Measurements from ENCODE around the gene IL33.

The IL33 gene

DNA sequence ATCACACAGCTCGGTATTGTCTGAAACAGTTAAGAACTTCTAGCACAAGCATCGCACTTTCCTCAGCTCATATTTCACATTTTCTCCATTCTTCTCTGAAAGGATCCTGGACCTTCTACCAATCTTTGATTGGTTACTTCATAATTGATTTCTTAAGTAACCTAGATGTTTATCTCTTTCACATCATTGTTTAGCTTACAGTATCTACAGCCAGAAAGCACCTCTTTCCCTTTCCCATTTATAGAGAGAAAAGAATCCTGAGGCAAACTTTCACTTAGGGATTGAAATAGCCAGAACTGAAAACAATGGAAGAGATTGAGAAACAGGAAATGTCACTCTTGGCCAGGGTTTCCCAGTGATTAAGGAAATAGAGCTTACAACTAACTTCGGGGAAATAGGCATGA is 2.5 kb downstream of the IL33 start:
- DNase-seq: no peak

GRCh38 chr9:6219040-6219439 is 3.4 kb downstream of the IL33 start:
- no peak for DNase-seq

DNA sequence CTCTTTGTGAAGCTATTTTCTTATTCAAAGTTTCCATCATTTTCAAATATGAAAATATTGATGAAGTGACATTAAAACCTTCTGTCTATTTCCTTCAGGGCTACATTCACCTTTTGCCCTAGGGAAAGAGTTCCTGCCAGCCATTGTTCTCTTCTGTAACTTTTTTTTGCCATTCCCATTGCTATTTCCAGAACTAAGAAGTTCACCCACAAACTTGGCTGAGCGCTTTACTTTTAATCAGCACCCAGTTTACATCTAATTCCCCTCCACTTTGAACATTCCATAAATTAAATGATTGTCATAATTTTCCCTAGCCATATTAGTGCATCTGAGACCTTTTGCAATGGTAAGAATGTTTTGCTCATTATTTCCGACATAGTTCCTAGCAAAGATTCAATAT is 4.4 kb downstream of the IL33 start:
- DNase-seq: no peak

GRCh38 chr9:6224393-6225154 is 9.0 kb downstream of the IL33 start:
- no peak for DNase-seq

- no peak for DNase-seq
Observed at GRCh38 chr9:6226696-6227095, 11.1 kb downstream of the IL33 start.

DNA sequence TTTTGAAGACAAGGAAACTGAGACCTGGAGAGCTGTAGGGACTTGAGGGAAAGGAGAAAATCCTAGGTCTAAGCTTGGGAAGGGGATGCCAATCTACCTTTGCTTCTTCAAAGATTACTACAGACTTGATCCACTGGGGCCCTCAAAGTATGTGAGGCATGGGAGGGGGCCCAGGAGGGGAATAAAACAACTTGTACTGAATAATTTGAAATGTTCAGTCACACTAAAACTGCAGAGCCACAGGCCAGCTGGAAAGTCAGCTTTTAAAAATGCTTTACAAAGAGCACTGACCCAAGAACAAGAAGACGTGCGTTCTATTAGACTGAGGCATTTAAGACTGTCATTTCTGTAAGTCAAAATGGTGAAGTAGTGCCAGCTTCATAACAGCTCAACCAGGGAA is 13.6 kb downstream of the IL33 start:
- DNase-seq: no peak

- DNase-seq: no peak
Observed at GRCh38 chr9:6229619-6230018, 14.0 kb downstream of the IL33 start.

GRCh38 chr9:6230037-6230780 is 14.6 kb downstream of the IL33 start:
- no peak for DNase-seq

DNA sequence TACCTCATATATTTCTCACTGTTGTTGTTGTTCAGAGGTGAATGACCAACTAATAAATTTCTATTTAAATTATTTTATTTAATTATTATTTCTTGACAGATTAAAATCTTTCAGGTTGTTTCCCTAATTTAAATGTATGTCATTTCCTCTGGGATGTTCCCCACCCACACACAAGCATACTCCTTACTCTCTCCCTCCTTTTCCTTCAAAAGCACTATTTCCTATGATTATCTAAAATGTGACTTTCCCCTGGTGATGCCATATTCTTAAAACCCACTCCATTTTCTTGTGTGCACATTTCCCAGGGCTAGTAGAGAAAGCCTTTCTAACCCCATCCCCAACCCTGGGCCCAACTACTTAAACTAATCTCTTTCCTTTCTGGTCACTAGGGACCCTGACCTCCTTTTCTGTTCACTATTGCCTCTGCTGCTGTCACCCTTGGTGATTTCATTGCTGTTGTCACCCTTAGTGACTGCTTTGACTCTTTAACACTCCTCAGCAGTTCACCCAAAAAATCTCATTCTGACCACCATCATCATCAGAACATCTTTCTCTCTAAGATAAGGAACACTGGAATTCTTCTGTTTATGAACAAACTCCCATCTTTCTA is 16.8 kb downstream of the IL33 start:
- DNase-seq: no peak

DNA sequence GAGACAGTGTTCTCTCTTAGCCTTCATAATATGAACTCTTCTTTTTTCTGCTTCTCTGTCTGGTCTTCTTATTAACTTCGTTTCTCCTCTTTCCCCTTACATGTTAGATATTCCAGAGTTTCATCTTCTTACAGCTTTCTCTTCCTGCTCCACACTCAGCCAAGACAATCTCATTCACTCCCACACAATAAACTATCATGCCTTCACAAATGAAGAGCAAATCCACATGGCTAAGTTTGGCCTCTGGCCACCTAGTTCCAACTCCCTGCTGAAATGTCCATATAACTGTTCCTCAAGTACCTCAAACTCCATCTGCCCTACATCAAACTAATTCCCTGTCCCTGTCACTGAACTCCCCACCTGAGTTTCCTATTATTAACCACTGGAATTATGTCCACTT is 18.4 kb downstream of the IL33 start:
- no peak for DNase-seq

GRCh38 chr9:6237267-6237666 is 21.7 kb downstream of the IL33 start:
- no peak for DNase-seq

GRCh38 chr9:6239048-6239461 is 23.4 kb downstream of the IL33 start:
- DNase-seq: no peak

GRCh38 chr9:6239694-6240093 is 24.1 kb downstream of the IL33 start:
- DNase-seq: no peak

GRCh38 chr9:6243746-6244145 is 28.1 kb downstream of the IL33 start:
- DNase-seq: no peak

DNA sequence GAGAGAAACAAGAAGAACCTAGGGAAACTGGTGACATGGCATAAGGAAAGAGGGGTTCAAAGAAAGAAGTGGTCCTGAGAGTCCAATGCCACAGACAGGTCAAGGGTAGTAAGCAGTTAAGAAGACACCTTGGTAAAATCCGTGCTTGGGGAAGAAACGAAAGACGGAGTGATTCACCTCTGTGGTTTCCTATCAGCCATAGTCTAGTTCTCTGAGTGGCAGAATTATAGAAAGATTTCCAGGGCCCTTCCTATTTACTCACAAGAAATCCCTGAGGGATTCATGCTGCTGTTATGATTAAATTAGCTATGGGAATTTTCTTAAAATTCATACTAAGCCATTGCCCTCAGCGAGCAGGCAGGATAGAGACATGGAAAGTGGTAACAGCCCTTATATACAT is 31.7 kb downstream of the IL33 start:
- DNase-seq: no peak

GRCh38 chr9:6268826-6269397 is 53.3 kb downstream of the IL33 start:
- no peak for DNase-seq

- DNase-seq: no peak
Observed at GRCh38 chr9:6270896-6271295, 55.3 kb downstream of the IL33 start.

DNA sequence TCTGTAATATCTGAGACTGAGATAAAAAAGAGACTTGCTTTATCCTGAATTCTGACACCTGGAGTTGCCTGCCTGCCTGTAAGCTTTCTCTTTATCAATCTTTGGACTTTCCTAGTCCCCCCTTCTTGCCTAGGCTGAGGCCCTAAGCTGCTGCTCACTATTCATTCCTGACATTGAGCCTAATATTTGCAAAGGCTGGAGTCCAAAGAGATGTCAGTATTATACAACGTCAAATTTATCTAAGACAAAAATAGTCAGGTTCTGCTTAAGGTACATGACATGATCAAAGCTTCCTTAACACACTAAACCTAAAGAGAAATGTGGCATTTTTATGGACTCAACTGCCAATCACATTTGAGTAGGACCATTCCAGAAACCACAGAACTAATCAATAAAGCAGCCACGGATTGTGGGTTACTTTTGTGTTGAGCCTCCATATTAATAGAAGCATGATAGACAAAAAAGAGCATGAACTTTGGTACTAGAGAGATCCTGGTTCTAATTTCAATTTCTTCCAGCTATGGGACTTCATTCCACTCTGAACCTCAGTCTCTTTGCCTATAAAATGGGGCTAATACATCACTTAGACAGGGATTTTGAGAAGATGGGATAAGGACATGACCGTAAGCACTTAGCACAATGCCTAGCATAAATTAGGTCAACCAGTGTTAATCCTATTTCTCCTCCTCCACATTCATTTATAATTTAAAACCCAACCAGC is 56.1 kb downstream of the IL33 start:
- DNase-seq: no peak

GRCh38 chr9:6272229-6272598 is 56.6 kb downstream of the IL33 start:
- DNase-seq: no peak

DNA sequence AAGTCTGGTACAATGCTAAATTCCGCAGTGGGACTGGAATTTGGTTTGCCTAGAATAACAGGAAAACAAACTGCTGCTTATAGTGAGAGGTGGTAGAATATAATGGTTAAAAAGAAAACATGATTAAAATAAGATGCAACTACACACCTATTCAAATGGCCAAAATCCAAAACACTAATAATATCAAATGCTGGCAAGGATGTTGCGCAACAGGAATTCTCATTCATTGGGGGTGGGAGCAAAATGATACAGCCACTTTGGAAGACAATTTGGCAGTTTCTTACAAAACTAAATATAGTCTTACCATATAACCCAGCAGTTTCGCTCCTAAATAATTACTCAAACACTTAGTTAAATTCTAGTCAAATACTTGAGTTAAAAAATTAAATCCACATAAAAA is 61.8 kb downstream of the IL33 start:
- no peak for DNase-seq

GRCh38 chr9:6301858-6302257 is 86.3 kb downstream of the IL33 start:
- no peak for DNase-seq

- DNase-seq: no peak
Observed at GRCh38 chr9:6302417-6302816, 86.8 kb downstream of the IL33 start.

DNA sequence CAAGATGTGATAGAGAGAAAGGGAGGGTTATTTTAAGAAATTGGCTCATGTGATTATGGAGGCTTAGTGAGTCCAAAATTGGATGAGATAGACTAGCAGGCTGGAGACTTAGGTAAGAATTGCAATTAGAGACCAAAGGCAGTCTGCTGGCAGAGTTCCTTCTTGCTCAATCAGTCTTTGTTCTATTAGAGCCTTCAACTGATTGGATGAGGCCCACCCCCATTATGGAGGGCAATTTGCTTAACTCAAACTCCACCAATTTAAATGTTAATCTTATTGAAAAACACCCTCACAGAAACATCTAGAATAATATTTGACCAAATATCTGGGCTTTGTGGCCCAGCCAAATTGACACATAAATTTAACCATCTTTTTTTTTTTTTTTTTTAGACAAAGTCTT is 88.6 kb downstream of the IL33 start:
- no peak for DNase-seq
